ENCODE measurements around the gene SERINC2.
"Not testable (repeated sequence)": the region's sequence is repeated elsewhere in the genome, so short reads cannot be mapped to it uniquely, and the experiment has no call there.

Gene SERINC2

GRCh38 chr1:31472673-31473072 lies 59.7 kb downstream of the SERINC2 start:
- DNase-seq = not testable (repeated sequence)

DNA sequence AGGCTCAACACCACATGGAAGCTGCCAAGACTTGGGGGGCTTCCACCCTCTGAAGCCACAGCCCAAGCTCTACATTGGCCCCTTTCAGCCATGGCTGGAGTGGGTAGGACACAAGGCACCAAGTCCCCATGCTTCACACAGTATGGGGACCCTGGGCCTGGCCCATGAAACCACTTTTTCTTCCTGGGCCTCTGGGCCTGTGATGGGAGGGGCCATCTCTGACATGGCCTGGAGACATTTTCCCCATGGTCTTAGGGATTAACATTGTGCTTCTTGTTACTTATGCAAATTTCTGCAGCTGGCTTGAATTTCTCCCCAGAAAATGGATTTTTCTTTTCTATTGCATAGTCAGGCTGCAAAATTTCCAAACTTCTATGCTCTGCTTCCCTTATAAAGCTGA lies 60.5 kb downstream of the SERINC2 start:
- DNase-seq = not testable (repeated sequence)

- DNase-seq = not testable (repeated sequence)
These were observed 61.6 kb downstream of the SERINC2 start for GRCh38 chr1:31474567-31474966.

DNA sequence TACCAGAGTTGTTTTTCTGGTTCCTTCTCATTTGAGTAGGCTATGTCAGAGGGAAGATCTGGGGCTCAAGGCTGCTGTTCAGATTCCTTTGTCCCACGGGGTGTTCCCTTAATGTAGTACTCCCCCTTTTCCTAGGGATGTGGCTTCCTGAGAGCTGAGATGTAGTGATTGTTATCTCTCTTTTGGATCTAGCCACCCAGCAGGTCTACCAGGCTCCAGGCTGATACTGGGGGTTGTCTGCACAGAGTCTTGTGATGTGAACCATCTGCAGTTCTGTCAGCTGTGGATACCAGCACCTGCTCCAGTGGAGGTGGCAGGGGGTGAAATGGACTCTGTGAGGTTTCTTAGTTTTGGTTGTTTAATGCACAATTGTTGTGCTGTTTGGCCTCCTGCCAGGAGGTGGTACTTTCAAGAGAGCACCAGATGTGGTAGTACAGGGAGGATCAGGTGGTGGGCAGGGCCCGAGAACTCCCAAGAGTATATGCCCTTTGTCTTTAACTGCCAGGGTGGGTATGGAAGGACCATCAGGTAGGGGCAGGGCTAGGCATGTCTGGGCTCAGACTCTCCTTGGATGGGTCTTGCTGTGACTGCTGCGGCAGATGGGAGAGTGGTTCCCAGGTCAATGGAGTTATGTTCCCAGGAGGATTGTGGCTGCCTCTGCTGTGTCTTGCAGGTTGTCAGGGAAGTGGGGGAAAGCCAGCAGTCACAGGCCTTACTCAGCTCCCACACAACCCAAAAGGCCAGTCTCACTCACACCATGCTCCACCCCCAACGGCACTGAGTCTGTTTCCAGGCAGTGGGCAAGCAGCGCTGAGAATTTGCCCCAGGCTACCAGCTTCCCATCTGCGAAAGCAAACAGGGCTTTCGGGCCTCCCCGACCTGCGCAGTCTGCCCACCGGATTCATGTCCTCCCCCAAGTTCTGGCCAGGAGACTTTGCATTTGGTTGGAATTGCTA lies 64.2 kb downstream of the SERINC2 start:
- DNase-seq = no peak

GRCh38 chr1:31478167-31478566 lies 65.2 kb downstream of the SERINC2 start:
- no peak for DNase-seq

DNA sequence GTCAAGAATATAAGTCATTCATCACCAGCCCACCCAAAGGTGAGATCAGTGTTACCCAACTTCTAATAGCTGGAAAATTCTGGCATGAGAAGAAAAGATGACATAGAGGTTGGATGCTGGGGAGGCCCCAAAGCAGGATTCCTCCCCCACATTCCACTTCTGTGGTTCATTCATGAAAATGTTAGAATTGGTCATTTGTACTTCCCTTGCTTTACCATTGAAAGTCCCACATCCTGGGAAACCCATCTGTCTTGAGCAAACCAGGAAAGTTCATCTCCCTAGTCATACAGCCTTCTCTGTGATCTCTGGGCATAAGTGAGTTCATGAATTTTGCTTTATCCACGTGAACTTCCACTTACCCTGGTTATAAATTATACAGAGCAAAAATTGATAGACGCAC lies 66.8 kb downstream of the SERINC2 start:
- no peak for DNase-seq

DNA sequence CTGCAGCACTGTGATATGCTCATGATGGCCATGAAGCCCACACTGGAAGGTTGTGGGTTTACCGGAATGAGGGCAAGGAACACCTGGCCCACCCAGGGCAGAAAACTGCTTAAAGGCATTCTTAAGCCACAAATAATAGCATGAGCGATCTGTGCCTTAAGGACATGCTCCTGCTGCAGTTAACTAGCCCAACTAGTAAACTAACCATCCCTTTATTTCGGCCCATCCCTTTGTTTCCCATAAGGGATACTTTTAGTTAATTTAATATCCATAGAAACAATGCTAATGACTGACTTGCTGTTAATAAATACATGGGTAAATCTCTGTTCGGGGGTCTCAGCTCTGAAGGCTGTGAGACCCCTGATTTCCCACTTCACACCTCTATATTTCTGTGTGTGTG lies 67.4 kb downstream of the SERINC2 start:
- DNase-seq = not testable (repeated sequence)

- DNase-seq = no peak
These were observed 69.5 kb downstream of the SERINC2 start for GRCh38 chr1:31482482-31483011.

GRCh38 chr1:31483012-31483946 lies 70.3 kb downstream of the SERINC2 start:
- DNase-seq = peak; percentile 100

Data from MV-4-11 (cell line).